HG03342 (cell line): ENCODE data around the gene PALM2AKAP2.

Source experiments
- ATAC-seq: cut with Tn5 transposase; IDR thresholded peaks from one replicate; pipeline ENCODE4 v1.9.1; 2021; ENCODE audit warnings: mild to moderate bottlenecking, moderate library complexity; ENCODE audit not compliant: unreplicated experiment

Gene PALM2AKAP2

DNA sequence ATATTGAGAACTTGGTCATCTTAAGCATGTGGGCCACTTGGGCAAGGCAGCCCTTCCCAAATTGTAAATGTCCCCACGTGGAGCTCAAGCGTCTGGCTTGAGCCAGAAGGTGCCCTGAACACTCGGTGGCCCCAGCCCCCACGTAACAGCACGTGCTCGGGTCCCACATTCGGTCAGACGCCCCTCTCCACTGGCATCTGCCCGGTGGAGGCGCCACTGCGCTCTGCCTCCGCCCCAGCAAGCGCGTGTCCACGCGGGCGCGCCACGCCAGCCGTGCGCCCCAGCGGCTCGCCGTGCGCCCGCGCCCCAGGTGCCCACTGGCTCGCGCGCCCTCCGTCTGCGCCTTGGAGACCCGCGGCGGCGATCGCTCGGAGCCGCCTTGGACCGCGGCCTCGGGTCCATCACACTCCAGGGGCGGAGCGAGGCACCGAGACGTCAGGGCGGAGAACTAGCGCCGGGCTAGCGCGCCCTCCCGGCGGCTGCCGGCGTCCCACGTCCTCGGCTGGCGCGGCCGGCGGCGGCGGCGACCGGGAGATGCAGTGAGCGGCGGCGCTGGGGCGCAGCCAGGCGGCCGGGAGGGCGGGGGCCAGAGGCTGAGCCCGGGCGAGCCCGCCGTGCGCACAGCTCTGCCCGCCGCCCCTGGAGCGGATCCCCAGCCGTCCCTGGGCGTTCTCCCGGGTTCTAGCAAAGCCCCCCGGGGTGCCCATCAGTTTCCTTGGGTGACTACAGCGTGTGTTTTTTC is at the start of gene PALM2AKAP2:
TSS of gene PALM2AKAP2 (plus strand) at position 488 of the 742 bp plus-strand sequence. CDS start 291 bp downstream, outside the sequence.
- ATAC-seq: no peak

DNA sequence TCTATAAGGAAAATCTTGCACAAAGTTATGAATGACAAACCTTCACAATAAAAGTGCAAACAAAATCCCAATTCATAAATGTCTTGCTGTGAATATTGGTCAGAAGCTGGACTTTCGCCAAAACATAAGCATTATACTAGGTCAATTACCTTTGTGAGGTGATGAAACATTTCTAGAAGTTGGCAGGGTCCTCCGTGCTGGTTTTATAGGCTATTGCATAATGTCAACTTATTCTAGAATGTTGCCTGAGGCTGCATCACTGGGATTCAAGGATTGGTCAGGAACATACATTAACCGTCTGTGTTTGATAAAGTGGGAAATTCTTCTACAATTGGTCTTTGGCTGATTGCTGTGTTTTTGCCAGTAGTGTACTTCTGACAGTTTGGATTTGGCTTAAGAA is 49.8 kb upstream of the PALM2AKAP2 start:
- ATAC-seq: no peak

- ATAC-seq: no peak
Observed at GRCh38 chr9:109733690-109734089, 46.3 kb upstream of the PALM2AKAP2 start.

DNA sequence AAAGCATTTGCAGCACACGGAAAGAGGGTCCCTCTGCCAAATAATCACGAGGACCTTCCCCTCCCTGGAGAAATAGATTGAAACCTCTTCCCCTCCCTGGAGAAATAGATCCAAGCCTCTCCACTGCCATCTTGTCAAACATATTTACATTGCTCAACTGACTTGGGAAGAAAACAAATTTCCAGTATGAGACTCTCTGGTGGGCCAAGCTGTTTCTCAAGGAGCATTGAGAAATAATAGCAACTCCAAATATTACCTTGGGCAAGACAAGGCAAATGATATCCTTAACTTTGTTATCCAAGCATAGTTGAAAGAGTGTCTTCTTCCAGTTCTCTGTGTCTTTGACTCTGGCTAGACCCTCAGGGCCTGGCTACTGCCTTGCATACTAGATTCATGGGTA is 45.2 kb upstream of the PALM2AKAP2 start:
- ATAC-seq: no peak

DNA sequence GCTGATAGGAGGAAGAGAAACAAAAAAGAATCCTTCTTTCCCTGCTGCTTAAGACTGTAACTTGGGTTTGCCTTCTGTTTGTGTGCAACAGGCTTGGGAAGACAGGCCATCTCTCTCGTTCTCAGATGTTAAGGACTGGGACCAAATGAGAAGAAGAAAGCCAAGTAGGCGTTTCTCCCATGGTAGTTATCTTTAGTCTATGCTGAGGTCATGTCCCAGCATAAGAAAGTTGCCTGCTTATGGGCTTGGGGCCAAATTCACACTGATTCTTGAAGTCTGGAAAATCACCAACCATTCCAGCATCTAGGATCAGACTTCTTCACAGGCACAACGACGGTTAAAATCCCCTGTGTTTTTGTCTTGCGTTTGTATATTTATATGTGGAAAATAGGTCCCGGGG is 44.2 kb upstream of the PALM2AKAP2 start:
- no peak for ATAC-seq

DNA sequence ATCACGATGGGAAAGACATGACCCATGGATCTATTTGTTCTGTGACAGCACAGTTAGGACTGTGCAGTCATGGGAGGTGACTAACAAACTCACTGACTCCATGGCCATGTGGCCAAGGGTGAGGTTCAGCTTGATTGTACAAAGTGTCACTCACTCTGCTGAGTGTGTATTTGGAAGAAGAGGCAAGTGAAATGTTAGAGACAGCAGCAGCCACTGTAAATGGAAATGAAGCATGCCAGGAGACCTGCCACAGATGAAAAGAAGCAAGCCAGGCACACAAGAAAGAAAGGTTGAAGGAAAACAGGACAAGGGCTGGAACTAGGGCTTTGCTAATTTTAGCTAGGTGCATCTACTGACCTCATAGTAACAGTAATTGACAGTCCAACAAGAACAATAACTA is 42.7 kb upstream of the PALM2AKAP2 start:
- no peak for ATAC-seq

- no peak for ATAC-seq
Observed at GRCh38 chr9:109739760-109740159, 40.2 kb upstream of the PALM2AKAP2 start.

DNA sequence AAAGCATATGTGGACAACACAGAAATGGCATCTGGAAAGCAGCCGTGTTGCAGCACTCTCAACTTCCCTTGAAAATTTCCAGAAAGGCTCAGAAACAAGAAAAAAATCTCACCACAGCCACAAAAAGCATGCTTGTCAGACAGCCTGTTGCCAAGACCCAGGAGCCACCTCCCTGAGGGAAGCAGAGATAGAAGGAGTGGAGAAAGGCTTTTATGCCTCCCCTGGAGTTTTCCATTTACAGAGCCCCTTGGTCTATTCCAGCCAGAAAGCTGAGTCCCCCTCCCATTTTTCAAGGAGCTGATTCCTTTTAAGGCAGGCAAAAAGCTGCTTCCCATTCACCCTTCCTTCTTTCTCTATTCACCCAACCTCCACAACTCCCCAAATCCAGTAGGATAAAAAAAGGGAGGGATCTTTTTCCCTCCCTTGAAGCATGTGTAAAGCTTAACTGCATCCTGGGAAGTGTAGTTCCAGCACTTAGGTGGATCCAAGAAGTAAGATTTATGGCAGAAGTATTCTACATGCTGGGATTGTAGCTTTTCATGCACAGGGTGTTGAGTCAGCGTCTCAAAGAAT is 37.1 kb upstream of the PALM2AKAP2 start:
- no peak for ATAC-seq

DNA sequence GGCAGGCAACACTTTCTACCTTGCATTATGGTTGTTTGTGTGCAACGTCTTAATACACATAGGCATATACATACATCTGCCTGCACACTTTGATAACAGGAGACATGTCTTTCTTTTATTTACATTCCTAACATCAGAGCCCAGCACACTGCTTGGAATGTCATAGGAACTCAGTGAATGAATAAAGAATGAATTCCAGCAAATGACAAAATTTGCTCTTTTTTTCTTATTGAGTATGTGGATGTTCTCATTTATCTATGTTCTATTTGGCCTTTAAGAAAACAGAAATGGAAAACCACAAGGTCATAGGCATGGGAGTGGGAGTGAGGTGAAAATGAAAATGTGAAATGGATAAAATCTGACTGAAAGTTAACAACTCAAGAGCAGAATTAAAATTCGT is 36.3 kb upstream of the PALM2AKAP2 start:
- no peak for ATAC-seq

DNA sequence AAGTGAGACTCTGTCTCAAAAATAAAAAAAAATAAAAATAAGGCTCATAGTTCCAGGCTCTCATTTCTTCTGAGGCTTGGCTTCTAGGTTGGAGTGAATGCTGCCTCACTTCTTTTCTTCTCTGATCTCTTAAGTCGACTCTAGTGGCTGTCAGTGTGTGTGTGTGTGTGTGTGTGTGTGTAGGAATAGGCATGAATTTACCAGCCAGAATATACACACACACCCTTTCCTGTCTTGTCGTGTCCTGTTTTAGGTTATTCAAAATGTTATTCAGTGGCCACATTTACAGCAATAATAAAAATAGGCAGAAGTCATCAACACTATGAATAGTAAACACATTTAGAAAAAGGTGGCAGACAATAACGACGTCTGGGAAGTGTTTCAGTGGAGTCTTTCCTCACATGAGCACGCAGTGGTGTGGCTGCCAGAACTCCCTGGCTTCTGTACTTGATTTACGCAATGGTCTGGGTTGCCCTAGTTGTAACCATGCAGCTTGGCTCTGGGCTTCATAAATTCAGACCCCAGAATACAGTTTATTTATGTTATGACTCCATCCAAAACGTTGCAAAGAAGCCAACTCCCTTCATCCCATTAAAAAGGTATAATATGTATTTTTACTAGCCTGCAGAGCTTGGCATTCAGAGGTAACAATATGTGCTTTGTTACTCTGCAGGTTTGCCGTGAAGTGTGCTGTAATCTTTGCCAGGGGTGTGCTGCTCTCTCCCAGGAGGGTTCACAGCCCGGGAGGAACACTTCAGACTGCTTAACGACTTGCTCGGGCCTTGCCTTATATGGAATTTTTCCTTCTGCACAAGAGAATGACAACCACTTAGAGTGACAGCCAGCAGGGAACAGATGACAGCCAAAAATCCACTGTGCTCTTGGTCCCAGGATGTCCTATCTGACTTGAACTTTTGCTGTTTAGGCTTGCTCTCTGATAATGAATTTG is 34.4 kb upstream of the PALM2AKAP2 start:
- no peak for ATAC-seq

GRCh38 chr9:109751253-109751652 is 28.7 kb upstream of the PALM2AKAP2 start:
- no peak for ATAC-seq

DNA sequence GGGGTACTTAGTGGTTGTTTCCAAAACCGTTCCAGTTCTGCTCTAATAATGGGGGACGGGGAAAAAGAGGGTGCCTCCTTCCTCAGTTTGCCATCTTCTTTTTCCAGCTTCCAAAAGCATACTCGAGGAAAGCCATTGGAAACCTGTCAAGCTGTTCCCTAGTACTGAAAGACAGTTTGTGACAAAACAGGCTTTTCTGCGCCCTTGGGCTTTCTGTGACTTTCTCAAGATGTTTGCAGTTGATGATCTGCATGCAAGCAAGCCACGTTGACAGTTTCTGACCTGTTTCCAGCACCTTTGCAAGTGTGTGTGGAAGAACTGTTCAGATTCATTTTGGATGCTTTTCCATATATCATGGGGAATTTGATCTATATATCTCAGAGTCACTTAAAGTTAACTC is 26.7 kb upstream of the PALM2AKAP2 start:
- ATAC-seq: no peak

DNA sequence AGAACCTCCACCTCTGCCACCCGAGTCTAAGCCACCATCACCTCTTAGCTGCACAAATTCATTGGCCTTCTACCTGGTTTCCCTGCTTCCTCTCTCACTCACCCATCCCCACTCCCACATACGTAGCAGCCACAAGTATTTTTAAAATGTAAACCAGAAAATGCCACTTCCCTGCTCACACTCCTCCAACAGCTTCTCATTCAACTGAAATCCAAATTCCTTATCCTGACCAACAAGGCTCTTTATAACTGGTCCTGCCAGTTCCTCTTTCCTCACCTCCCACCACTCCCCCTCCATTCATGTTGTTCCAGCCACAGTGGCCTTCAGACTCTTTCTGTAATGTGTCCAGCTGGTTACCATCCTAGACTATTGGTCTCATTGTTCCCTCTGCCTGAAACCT is 25.0 kb upstream of the PALM2AKAP2 start:
- no peak for ATAC-seq

- ATAC-seq: no peak
Observed at GRCh38 chr9:109759589-109759988, 20.4 kb upstream of the PALM2AKAP2 start.

DNA sequence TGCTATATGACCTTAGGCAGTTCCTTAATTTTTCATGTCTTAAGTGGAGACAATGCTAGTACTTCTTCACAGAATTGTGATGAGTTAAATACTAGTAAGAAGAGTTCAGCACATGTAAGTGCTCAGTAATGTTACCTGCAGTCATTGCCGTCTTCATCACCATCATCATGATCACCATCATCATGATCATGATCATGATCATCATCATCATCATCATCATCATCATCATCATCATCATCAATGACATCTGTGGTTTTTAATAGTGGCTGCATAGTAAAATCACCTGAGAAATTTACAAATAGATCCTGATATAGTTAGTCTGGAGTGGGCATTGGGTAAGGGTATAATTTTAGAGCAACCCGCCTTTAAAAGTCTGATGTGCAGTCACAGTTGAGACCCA is 14.7 kb upstream of the PALM2AKAP2 start:
- ATAC-seq: no peak

DNA sequence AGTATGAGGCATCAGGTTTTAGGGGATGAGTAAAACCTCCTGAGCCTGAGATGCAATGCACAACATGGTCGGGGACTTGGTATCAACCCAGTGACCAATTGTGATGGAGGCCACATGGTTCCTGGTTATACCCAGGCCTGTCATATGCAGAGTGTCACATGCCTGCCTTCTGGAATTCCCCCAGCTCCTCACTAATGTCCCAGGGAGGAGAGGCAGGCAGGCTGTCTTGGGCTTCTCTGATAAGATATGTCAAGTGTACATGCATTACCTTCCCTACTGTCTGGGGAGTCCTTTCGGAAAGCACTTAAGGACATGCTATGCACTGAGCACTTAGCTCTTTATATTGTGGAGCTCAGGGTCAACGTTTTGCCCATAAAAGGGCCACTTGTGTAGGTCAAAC is 14.2 kb upstream of the PALM2AKAP2 start:
- ATAC-seq: no peak

GRCh38 chr9:109766351-109766750 is 13.6 kb upstream of the PALM2AKAP2 start:
- ATAC-seq: no peak

DNA sequence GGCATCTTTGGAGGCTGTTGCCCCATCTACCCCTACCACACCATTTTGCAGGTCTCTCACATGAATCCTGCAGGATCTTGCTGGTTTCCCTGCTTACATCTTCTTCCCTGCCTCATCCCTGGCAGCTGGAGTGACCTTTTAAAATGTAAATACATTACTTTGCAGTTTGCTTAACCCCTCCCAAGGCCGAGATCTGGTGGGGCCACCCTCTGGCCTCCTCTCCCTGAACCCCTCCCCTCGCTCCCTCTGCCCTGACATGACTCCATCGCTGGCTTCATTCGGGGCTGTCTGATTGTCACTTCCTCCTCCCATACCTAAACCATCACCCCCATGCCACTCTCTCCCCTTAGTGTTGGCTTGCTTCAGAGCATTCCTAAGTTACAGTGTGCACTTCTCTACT is 12.6 kb upstream of the PALM2AKAP2 start:
- no peak for ATAC-seq

DNA sequence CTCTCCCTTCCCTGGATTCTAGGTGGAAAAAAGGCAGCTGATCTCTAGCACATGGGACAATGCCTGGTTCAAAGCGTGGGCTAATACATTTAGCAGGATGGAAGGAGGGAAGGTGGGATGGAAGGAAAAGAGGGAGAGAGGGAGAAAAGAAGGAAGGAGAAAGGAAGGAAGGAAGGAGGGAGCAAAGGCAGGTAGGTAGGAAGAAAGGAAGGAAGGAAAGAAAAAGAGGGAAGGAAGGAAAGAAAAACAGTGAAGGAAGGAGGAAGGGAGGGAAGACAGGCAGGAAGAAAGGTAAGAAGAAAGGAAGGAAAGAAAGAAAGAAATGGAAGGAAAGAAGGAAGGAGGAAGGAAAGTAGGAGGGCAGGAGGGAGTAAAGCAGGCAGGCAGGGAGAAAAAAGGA is 12.2 kb upstream of the PALM2AKAP2 start:
- ATAC-seq: no peak

- no peak for ATAC-seq
Observed at GRCh38 chr9:109769250-109769649, 10.7 kb upstream of the PALM2AKAP2 start.

GRCh38 chr9:109770101-109770500 is 9.9 kb upstream of the PALM2AKAP2 start:
- no peak for ATAC-seq

DNA sequence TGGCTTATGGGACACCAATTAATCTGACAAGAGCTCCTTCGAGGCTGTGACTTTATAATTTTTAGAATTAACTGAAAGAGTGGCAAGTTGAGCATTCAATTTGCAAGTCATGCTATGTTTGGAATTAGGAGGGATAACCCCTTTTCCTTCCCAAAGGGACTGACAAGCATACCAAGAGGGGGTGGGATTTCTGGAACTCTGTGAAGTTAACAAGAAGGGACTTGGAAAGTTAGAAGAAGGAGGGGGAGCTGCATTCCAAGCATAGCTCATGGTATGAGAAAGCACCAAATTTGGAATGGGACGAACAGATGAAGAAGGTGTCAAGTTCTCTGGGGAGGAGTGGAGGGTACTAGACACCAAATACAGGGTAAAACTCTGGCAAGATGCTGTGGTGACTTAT is 8.9 kb upstream of the PALM2AKAP2 start:
- ATAC-seq: no peak
